OCI-LY3 (cell line): ENCODE data around the gene CD70.

ENCODE experiments used
- EZH2phosphoT487 ChIP-seq: fragments of 200-600 bp; shearing (Covaris generic); IDR thresholded peaks from 2 replicates; pipeline ENCODE4 v1.6.1; 2018; ENCODE audit warnings: antibody characterized with exemption, mixed run types, low read depth
- TF ChIP-seq, protein P1 (sequence below): fragments of 200-600, 300-600 bp; sonication (generic); IDR thresholded peaks from 2 replicates; pipeline ENCODE4 v1.5.1; 2014; ENCODE audit warnings: antibody characterized with exemption, low read length, low read depth

DNA sequence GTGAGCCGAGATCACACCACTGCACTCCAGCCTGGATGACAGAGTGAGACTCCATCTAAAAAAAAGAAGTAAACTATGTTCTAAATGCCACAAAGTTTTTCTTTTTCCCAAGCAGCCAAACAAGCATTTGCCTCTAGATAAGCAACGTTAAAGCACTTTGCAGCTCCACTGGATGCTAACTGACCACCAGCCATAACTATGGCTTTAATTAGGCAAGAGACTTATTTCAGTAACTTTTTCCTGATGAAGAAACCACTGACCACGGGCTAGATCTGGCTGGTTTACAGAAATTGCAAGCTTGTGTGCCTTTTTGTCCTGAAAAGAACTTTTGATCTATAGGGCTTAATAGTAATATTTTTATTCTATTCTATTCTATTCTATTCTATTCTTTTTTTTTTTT lies 22.1 kb downstream of the CD70 start:
- TF ChIP-seq, protein P1, sequence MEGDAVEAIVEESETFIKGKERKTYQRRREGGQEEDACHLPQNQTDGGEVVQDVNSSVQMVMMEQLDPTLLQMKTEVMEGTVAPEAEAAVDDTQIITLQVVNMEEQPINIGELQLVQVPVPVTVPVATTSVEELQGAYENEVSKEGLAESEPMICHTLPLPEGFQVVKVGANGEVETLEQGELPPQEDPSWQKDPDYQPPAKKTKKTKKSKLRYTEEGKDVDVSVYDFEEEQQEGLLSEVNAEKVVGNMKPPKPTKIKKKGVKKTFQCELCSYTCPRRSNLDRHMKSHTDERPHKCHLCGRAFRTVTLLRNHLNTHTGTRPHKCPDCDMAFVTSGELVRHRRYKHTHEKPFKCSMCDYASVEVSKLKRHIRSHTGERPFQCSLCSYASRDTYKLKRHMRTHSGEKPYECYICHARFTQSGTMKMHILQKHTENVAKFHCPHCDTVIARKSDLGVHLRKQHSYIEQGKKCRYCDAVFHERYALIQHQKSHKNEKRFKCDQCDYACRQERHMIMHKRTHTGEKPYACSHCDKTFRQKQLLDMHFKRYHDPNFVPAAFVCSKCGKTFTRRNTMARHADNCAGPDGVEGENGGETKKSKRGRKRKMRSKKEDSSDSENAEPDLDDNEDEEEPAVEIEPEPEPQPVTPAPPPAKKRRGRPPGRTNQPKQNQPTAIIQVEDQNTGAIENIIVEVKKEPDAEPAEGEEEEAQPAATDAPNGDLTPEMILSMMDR, result no peak
- no peak for TF ChIP-seq EZH2phosphoT487
